Panc1 (cell line): ENCODE measurements around the gene ATP10A. TPM values are rescaled to one million over a fixed set of nuclear protein-coding genes. Genes with fewer than 3 reads are reported as not detected.

Experiments
- ATAC-seq: fragments of 200-7000 bp; cut with Tn5 transposase; 2 replicates; pipeline ENCODE4 v1.9.1; 2020; ENCODE audit warnings: mild to moderate bottlenecking, moderate library complexity
- BruUV-seq: library from RNA; stranded (reverse); fragments of 400-500 nt; replicated peaks from 2 replicates; lab custom pipeline; 2021; lab: Mats Ljungman, UMichigan
- CTCF ChIA-PET: fragments of 300-600 bp; sonication (Branson Sonifier 250); formaldehyde crosslinking; loops from one replicate; lab custom pipeline; 2022; ENCODE audit warnings: antibody characterized with exemption; lab: Charles Lee
- POLR2A ChIA-PET: fragments of 300-600 bp; sonication (Branson Sonifier 250); formaldehyde crosslinking; loops from one replicate; lab custom pipeline; 2022; ENCODE audit warnings: antibody characterized with exemption; lab: Charles Lee
- DNase-seq: peaks from one replicate; pipeline ENCODE4 v3.0.0-alpha.2; 2010; ENCODE audit warnings: low read depth, low spot score
- H3K27ac ChIP-seq: 2 replicates; pipeline ENCODE4 v1.5.1; 2011; ENCODE audit warnings: mild to moderate bottlenecking, low read length, inconsistent platforms
- H3K27me3 ChIP-seq: fragments of 200-500 bp; sonication (Bioruptor generic); 2 replicates; pipeline ENCODE4 v1.6.0; 2014; ENCODE audit warnings: low read length, inconsistent platforms; ENCODE audit not compliant: control insufficient read depth, insufficient read depth
- H3K36me3 ChIP-seq: fragments of 200-500 bp; sonication (Bioruptor generic); 2 replicates; pipeline ENCODE4 v1.5.1; 2014; ENCODE audit warnings: inconsistent platforms, mild to moderate bottlenecking, low read length, moderate library complexity; ENCODE audit not compliant: control insufficient read depth, insufficient read depth
- H3K4me1 ChIP-seq: 2 replicates; pipeline ENCODE4 v1.5.1; 2011; ENCODE audit warnings: inconsistent platforms, mild to moderate bottlenecking, low read length, moderate library complexity; ENCODE audit not compliant: control insufficient read depth, insufficient read depth
- H3K4me3 ChIP-seq, 2 experiments: 2 replicates each; pipeline ENCODE4 v1.5.1; 2011 to 2012; ENCODE audit warnings: low read depth in 2 of 2, low read length in 2 of 2, mild to moderate bottlenecking in 2 of 2, inconsistent platforms in 1 of 2, moderate library complexity in 1 of 2
- H3K9me3 ChIP-seq: fragments of 200-500 bp; sonication (Bioruptor generic); 2 replicates; pipeline ENCODE4 v1.5.1; 2014; ENCODE audit warnings: low read depth, mild to moderate bottlenecking, inconsistent platforms, low read length, moderate library complexity; ENCODE audit not compliant: control insufficient read depth, insufficient read depth
- CTCF ChIP-seq: fragments of 450-650 bp; IDR thresholded peaks from 2 replicates; pipeline ENCODE4 v1.5.1; 2017; ENCODE audit warnings: mild to moderate bottlenecking
- POLR2AphosphoS5 ChIP-seq: IDR thresholded peaks from 2 replicates; pipeline ENCODE4 v1.6.1; 2012; ENCODE audit warnings: mild to moderate bottlenecking, low read depth, low read length, moderate library complexity
- REST ChIP-seq, 2 experiments: IDR thresholded peaks; 2 replicates each; pipeline ENCODE4 v1.6.1; 2011 to 2012; ENCODE audit warnings: low read depth in 2 of 2, control low read depth in 1 of 2, low read length in 1 of 2, mild to moderate bottlenecking in 1 of 2, moderate library complexity in 1 of 2; ENCODE audit not compliant: insufficient read depth in 1 of 2
- SIN3A ChIP-seq: IDR thresholded peaks from 2 replicates; pipeline ENCODE4 v1.6.1; 2012; ENCODE audit warnings: low read depth, mild to moderate bottlenecking, low read length, moderate library complexity, borderline replicate concordance; ENCODE audit not compliant: insufficient read depth
- TCF7L2 ChIP-seq: IDR thresholded peaks from 2 replicates; pipeline ENCODE4 v1.6.1; 2011; ENCODE audit warnings: mild to moderate bottlenecking, low read depth, low read length, inconsistent platforms
- in situ Hi-C: cut with HindIII; loops from 2 replicates; pipeline ENCODE4 v1.10.0; 2016; ENCODE audit warnings: low sequenced_read_pairs, low pct_unique_long_range_greater_than_20kb
- intact Hi-C: fragments of 100-400 bp; cut with micrococcal nuclease; formaldehyde crosslinking; loops from one replicate; pipeline ENCODE4 v1.10.0; 2022; ENCODE audit not compliant: unreplicated experiment
- total RNA-seq: library from RNA; stranded (reverse); gene quantifications from one replicate; pipeline ENCODE4 v1.2.1, GENCODE V29; 2021; ENCODE audit not compliant: unreplicated experiment

The ATP10A gene
- total RNA-seq, 1 experiment from 2014 or later = 0.31 TPM

- ATAC-seq (no peak), DNase-seq (no peak)
- no peak overlapping the region for H3K27ac ChIP-seq
- H3K27me3 ChIP-seq = no peaks in the 10 kb centered on the region
- in situ Hi-C loops (no loop called here), intact Hi-C loops (no loop called here)
- no peaks in the 10 kb centered on the region for H3K36me3 ChIP-seq
- no peaks in the 10 kb centered on the region; the same call in 1 of the 2 replicates for H3K4me1 ChIP-seq
- CTCF ChIA-PET = no interaction called here
- no peak overlapping the region for H3K4me3 ChIP-seq
- TF ChIP-seq SIN3A = no peak
- no peak for TF ChIP-seq POLR2AphosphoS5
- TF ChIP-seq REST (IDR thresholded peaks at IDR 0.05; ENCODE audit: insufficient read depth in 1 of 2, low read depth in 2 of 2, low read length in 1 of 2) = no peak
- no peak for TF ChIP-seq CTCF
- no peak for TF ChIP-seq TCF7L2
- POLR2A ChIA-PET = no interaction called here
- BruUV-seq = no TSS peak
- no peaks in the 10 kb centered on the region for H3K9me3 ChIP-seq
Observed at GRCh38 chr15:25897658-25898057, 34.5 kb upstream of the ATP10A start.

- no TSS peak for BruUV-seq
- Histone ChIP-seq H3K9me3 (no peaks in the 10 kb centered on the region), H3K27me3 (no peaks in the 10 kb centered on the region), H3K4me1 (no peaks in the 10 kb centered on the region), H3K27ac (no peak overlapping the region), H3K4me3 (no peak overlapping the region), H3K36me3 (no peaks in the 10 kb centered on the region)
- CTCF ChIA-PET = no interaction called here
- ATAC-seq (no peak), DNase-seq (no peak)
- TF ChIP-seq REST (IDR thresholded peaks at IDR 0.05; ENCODE audit: insufficient read depth in 1 of 2, low read depth in 2 of 2, low read length in 1 of 2) = no peak
- in situ Hi-C loops (no loop called here), intact Hi-C loops (no loop called here)
- POLR2A ChIA-PET = no interaction called here
Observed at GRCh38 chr15:25894371-25894902, 31.3 kb upstream of the ATP10A start.
